Pancreas (tissue), 10 donors: Measurements from ENCODE around the gene PLEKHO2. TPM values are rescaled to one million over a fixed set of nuclear protein-coding genes. Genes with fewer than 3 reads are reported as not detected.
"Not testable (repeated sequence)": the region's sequence is repeated elsewhere in the genome, so short reads cannot be mapped to it uniquely, and the experiment has no call there.

Experiments used
- ATAC-seq, 4 donors: fragments of 200-7000 bp; cut with Tn5 transposase; one replicate each; pipeline versions ENCODE4 v1.8.0 to v1.9.1; 2020; ENCODE audit warnings: mild to moderate bottlenecking in 4 of 4, moderate library complexity in 4 of 4
- DNase-seq, 6 donors: peaks; one replicate each; pipeline ENCODE4 v3.0.0-alpha.2; 2020
- FAIRE-seq: peaks from 2 replicates; lab custom pipeline; 2012; peaks lifted over from hg19 to GRCh38; lab: Jason Lieb, UNC
- H3K27ac ChIP-seq, 4 donors: fragments of 200-600 bp; sonication (generic); 1 replicate in 3 of 4; 2 replicates in 1 of 4; pipeline versions ENCODE4 v1.5.0 to v1.8.0; 2020
- H3K27me3 ChIP-seq, 4 donors: fragments of 200-600 bp; one replicate each; pipeline ENCODE4 v1.8.0; 2021
- H3K36me3 ChIP-seq, 3 donors: fragments of 200-600 bp; sonication (generic) in 1 of 3; one replicate each; pipeline versions ENCODE4 v1.5.0 to v1.8.0; 2020 to 2021
- H3K4me1 ChIP-seq, 3 donors: fragments of 200-600 bp; one replicate each; pipeline ENCODE4 v1.8.0; 2021
- H3K4me3 ChIP-seq, 4 donors: fragments of 200-600 bp; sonication (generic) in 2 of 4; one replicate each; pipeline versions ENCODE4 v1.5.0 to v1.8.0; 2020 to 2021
- H3K9me3 ChIP-seq, 4 donors: fragments of 200-600 bp; one replicate each; pipeline ENCODE4 v1.8.0; 2021
- WGBS, 2 donors: extraction: QIAGEN DNeasy Blood & Tissue Kit; methylation state at CpG; one replicate each; pipeline ENCODE4 v1.1.7; 2013; 5-methylcytosine and 5-hydroxymethylcytosine counted together
- intact Hi-C, 3 donors: fragments of 100-400 bp; cut with DNase I; formaldehyde crosslinking; loops; one replicate each; pipeline versions ENCODE4 v1.11.1 to v1.14.2; 2022
- polyA plus RNA-seq, 2 donors: library from polyadenylated mRNA; stranded (reverse); fragments of 200-250 nt; gene quantifications; one replicate each; pipeline ENCODE4 v1.2.3, GENCODE V29; 2013
- total RNA-seq, 6 donors: library from RNA; stranded (reverse); fragmentation: NEBNext Ultra II Directional in 4 of 6; extraction: Animal tissue kit (Norgen Biotek cat#: 25700) in 4 of 6; gene quantifications; one replicate each; pipeline versions ENCODE4 v1.2.1 to v1.2.4, GENCODE V29; 2021 to 2023
- TF ChIP-seq, protein P1 (sequence below), 4 donors: fragments of 200-600 bp; sonication (generic) in 3 of 4; IDR thresholded peaks; one replicate each; pipeline versions ENCODE4 v1.5.0 to v1.8.0; 2021; ENCODE audit warnings: antibody characterized with exemption in 4 of 4
- donor health status: healthy with polysubstance abuse.
- donor health status: DM: no; HTN: no; CAD: no; lungs with moderate emphysema.
- donor health status: DM: no; HTN: no; CAD: no.
- donor health status: control.
- donor health status: control.
- donor health status: Bipolar disorder and iron deficiency.
- donor health status: DM: yes; HTN: yes; CAD: no.
- donor health status: DM: no; HTN: no; CAD: no.
- donor health status: DM: no; HTN: no; CAD: no.
- donor health status: DM: yes; HTN: yes; CAD: no.

Gene PLEKHO2
- 10 to 100 TPM in 1 of 6 donors, 1 to 10 TPM in 5; 1.3 to 13.5 (median 4.4) TPM for total RNA-seq
- 1 to 10 TPM; 5.0 to 7.4 TPM for polyA plus RNA-seq

DNA sequence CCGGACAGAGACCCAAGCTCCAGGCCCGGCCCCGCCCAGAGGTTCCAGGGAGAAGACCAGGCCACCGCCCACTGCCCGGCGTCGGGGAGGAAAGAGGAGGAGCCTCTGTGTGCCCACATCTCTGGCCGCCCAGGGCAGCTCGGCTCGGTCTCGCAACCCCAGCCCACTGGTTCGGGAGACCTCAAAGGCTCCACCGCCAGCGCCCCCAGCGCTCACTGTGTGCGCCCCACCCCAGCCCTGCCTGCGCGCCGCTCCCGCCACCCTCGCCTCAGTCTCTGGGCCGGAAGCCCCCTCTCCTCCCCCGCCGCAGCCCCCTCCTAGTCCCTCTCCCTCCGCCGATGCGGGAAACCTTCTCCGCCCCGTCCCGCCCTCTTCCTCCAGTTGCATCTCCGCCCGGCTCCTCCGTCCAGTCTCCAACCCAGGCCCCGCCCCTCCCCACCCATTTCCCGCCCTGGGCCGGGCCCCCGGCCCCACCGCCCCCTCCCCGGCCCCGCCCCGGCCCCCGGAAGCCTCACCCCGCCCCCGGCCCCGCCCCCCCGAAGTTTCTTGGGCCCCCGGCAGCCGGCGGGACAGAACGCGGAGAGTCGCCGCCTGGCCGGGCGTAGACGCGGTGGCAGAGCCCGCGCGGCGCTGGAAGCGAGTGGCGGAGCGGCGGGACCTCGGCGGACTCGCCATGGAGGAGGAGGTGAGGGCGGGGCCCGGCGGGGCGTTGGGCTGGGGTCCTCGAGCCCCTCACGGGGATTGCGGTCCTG, at the start of gene PLEKHO2:
Gene PLEKHO2 (plus strand): TSS at position 572 of the 752 bp plus-strand sequence. CDS start 102 bp downstream, at position 674.
- Histone ChIP-seq H3K27ac (peak within 1 kb of the TSS; percentile 18 to 92 (median 64)), H3K27me3 (no peaks in the 10 kb centered on the region), H3K4me1 (peaks cover 3 to 6% (median 4%) of the 10 kb centered on the region in 3 donors), H3K4me3 (peak within 1 kb of the TSS; percentile 69 to 92 (median 80)), H3K9me3 (no peaks in the 10 kb centered on the region), H3K36me3 (no peaks in the 10 kb centered on the region)
- WGBS, 2 donors: 1 to 2% methylated on average over 29 to 74 of the region's 75 CpGs
- TF ChIP-seq, protein P1, sequence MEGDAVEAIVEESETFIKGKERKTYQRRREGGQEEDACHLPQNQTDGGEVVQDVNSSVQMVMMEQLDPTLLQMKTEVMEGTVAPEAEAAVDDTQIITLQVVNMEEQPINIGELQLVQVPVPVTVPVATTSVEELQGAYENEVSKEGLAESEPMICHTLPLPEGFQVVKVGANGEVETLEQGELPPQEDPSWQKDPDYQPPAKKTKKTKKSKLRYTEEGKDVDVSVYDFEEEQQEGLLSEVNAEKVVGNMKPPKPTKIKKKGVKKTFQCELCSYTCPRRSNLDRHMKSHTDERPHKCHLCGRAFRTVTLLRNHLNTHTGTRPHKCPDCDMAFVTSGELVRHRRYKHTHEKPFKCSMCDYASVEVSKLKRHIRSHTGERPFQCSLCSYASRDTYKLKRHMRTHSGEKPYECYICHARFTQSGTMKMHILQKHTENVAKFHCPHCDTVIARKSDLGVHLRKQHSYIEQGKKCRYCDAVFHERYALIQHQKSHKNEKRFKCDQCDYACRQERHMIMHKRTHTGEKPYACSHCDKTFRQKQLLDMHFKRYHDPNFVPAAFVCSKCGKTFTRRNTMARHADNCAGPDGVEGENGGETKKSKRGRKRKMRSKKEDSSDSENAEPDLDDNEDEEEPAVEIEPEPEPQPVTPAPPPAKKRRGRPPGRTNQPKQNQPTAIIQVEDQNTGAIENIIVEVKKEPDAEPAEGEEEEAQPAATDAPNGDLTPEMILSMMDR (IDR thresholded peaks at IDR 0.05): no peak
- ATAC-seq (peak; percentile 88 to 93 (median 90)), FAIRE-seq (no peak), DNase-seq (peak; percentile 89 to 97 (median 92))
- intact Hi-C loops: no loop called here

- H3K36me3 ChIP-seq: no peaks in the 10 kb centered on the region
- no peaks in the 10 kb centered on the region for H3K4me1 ChIP-seq
- TF ChIP-seq, protein P1 (IDR thresholded peaks at IDR 0.05): no peak
- no peak overlapping the region for H3K4me3 ChIP-seq
- DNase-seq (no peak), FAIRE-seq (no peak), ATAC-seq (no peak)
- intact Hi-C loops: no loop called here
- H3K27ac ChIP-seq: no peak overlapping the region
- H3K27me3 ChIP-seq: no peaks in the 10 kb centered on the region
- no peaks in the 10 kb centered on the region for H3K9me3 ChIP-seq
- WGBS, 2 donors: 80% methylated on average over 3 of the region's 3 CpGs
These were observed 49.4 kb upstream of the PLEKHO2 start for GRCh38 chr15:64792282-64792681.

DNA sequence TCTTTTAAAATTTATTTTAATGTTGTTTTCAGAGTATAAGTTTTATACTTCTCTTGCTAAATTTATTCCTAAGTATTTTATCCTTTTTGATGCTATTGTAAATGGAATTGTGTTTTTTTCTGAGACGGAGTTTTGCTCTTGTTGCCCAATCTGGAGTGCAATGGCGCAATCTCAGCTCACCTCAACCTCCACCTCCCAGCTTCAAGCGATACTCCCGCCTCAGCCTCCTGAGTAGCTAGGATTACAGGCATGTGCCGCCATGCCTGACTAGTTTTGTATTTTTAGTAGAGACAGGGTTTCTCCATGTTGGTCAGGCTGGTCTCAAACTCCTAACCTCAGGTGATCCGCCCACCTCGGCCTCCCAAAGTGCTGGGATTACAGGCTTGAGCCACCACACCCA, 46.4 kb upstream of the PLEKHO2 start:
- H3K27me3 ChIP-seq, ATAC-seq, H3K9me3 ChIP-seq, DNase-seq, H3K27ac ChIP-seq, FAIRE-seq, H3K4me3 ChIP-seq, H3K36me3 ChIP-seq, H3K4me1 ChIP-seq, intact Hi-C loops: not testable (repeated sequence)
- 91 to 93% methylated on average over 5 to 7 of the region's 7 CpGs for WGBS, 2 donors

GRCh38 chr15:64795921-64796320, 45.8 kb upstream of the PLEKHO2 start:
- H3K9me3 ChIP-seq, H3K27me3 ChIP-seq, H3K36me3 ChIP-seq, ATAC-seq, intact Hi-C loops, FAIRE-seq, H3K27ac ChIP-seq, H3K4me3 ChIP-seq, DNase-seq, H3K4me1 ChIP-seq: not testable (repeated sequence)
- 84 to 87% methylated on average over 9 of the region's 9 CpGs for WGBS, 2 donors

GRCh38 chr15:64798905-64799304, 42.8 kb upstream of the PLEKHO2 start:
- ATAC-seq, DNase-seq, H3K27me3 ChIP-seq, H3K9me3 ChIP-seq, H3K4me1 ChIP-seq, H3K4me3 ChIP-seq, H3K27ac ChIP-seq, H3K36me3 ChIP-seq, intact Hi-C loops, FAIRE-seq: not testable (repeated sequence)
- 90% methylated on average over 11 to 28 of the region's 29 CpGs for WGBS, 2 donors

GRCh38 chr15:64800476-64800875, 41.2 kb upstream of the PLEKHO2 start:
- no peaks in the 10 kb centered on the region for H3K36me3 ChIP-seq
- DNase-seq: no peak
- ATAC-seq: no peak
- no peaks in the 10 kb centered on the region for H3K4me1 ChIP-seq
- no peaks in the 10 kb centered on the region for H3K9me3 ChIP-seq
- TF ChIP-seq, protein P1 (IDR thresholded peaks at IDR 0.05): no peak
- H3K27ac ChIP-seq: no peak overlapping the region
- no peak overlapping the region for H3K4me3 ChIP-seq
- H3K27me3 ChIP-seq: no peaks in the 10 kb centered on the region
- intact Hi-C loops: no loop called here
- FAIRE-seq: no peak
- 95 to 100% methylated on average over 2 of the region's 2 CpGs for WGBS, 2 donors
